HEK293 (cell line): ENCODE results near the gene MMAB.

Experiments
- SP2 ChIP-seq: fragments of 450-650 bp; formaldehyde crosslinking; IDR thresholded peaks from 2 replicates; pipeline ENCODE4 v1.5.1; 2016; ENCODE audit warnings: missing biosample characterization, missing genetic modification characterization
- ZNF133 ChIP-seq: fragments of 450-650 bp; formaldehyde crosslinking; IDR thresholded peaks from 2 replicates; pipeline ENCODE4 v1.5.1; 2016; ENCODE audit warnings: missing biosample characterization, missing genetic modification characterization

- TF ChIP-seq SP2 (tag by site-specific recombination) (no peak), ZNF133 (tag by site-specific recombination) (no peak)
Measured at GRCh38 chr12:109605016-109605415, 31.7 kb upstream of the MMAB start.
